Measurements from ENCODE around the gene AIFM1. TPM values are rescaled to one million over a fixed set of nuclear protein-coding genes. Genes with fewer than 3 reads are reported as not detected.
"Not testable (repeated sequence)": the region's sequence is repeated elsewhere in the genome, so short reads cannot be mapped to it uniquely, and the experiment has no call there.

AIFM1 gene
- total RNA-seq, 2 experiments from 2014 or later, result 41.2 to 41.8 TPM

GRCh38 chrX:130130990-130131389 is 34.7 kb downstream of the AIFM1 start:
- no peak for DNase-seq
- Mint-ChIP-seq H3K4me3 (no peak overlapping the region), H3K27me3 (no peaks in the 10 kb centered on the region), H3K9me3 (no peaks in the 10 kb centered on the region), H3K4me1 (no peaks in the 10 kb centered on the region), H3K36me3 (ENCODE audit: low read depth) (peaks cover 25% of the 10 kb centered on the region), H3K27ac (no peak overlapping the region)
- ChIA-PET POLR2A (no interaction called here), CTCF (interaction anchor here (1.9 kb wide), 1 partner anchor 11 kb away, joined by 7 read pairs; no protein-coding TSS in a partner anchor)

DNA sequence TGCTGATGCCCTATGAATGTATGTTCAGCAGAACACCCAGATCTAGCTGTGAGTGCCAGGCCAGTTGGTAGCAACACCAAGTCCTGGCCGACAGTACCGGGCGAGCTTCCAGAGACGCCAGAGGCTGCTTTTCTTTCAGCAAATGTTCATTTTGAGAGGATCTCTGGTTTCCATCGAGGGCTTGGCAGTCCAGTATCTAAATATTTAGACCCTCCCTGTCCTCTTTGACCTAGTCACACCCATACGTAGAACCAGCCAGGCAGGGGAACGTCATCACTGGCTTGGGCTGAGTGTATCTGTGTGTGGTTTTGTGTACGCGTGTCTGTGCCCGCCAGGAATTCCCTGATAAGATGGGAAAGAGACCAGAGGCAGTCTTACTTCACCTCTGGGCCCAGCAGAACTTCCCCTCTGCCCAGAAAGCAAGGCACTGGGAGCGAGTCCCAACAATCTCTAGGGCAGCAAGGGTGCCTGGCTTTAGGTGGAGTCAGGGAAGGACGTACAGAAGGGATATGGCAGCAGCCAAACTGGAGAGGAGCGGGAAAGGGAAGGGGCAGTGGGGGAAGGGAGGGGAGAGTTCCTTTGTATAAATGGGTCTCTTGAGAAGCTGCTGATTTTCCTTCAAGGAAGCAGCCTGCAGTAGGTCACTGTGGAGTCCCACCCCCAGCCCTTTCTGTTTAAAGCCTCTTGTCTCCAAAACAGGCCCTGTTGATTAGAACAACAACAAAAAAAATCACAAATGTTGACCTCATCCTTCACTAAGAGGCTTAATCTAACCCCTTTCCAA is 40.4 kb downstream of the AIFM1 start:
- H3K27ac Mint-ChIP-seq, result no peak overlapping the region
- no peaks in the 10 kb centered on the region for H3K27me3 Mint-ChIP-seq
- peaks cover 26% of the 10 kb centered on the region for H3K36me3 Mint-ChIP-seq (ENCODE audit: low read depth)
- DNase-seq, result no peak
- ChIA-PET CTCF (no interaction called here), POLR2A (no interaction called here)
- H3K9me3 Mint-ChIP-seq, result no peaks in the 10 kb centered on the region
- peaks cover 4% of the 10 kb centered on the region for H3K4me1 Mint-ChIP-seq
- H3K4me3 Mint-ChIP-seq, result no peak overlapping the region

- H3K36me3 Mint-ChIP-seq (ENCODE audit: low read depth), result peaks cover 24% of the 10 kb centered on the region
Measured at GRCh38 chrX:130124577-130124976, 41.1 kb downstream of the AIFM1 start.

DNA sequence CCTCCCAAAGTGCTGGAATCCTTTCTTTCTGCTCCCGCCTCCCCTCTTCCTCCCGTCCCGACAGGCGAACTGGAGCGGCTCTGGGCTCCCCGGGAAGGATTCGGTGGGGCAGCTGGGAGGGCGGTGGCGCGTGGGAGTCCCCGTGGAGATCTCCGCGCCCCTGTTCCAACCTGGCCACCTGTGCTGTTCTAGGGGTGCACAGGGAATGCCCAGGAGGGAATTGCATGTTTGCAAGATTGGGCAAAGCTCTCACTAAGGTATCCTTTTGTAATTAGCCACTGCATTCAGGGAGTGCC is 44.2 kb downstream of the AIFM1 start:
- POLR2A ChIA-PET, result interaction anchor here (1.0 to 5.9 kb wide), 5 partner anchors 12 to 40 kb away, joined by 4 to 55 read pairs (median 16); partner anchors contain the start of gene ELF4

More at GRCh38 chrX:130124577-130124976, 41.1 kb downstream of the AIFM1 start:
- DNase-seq, result no peak
- Mint-ChIP-seq H3K27ac (no peak overlapping the region), H3K4me3 (no peak overlapping the region), H3K27me3 (no peaks in the 10 kb centered on the region), H3K9me3 (no peaks in the 10 kb centered on the region), H3K4me1 (peaks cover 11% of the 10 kb centered on the region)
- ChIA-PET POLR2A (no interaction called here), CTCF (no interaction called here)

GRCh38 chrX:130120746-130121504 is 44.7 kb downstream of the AIFM1 start:
- Mint-ChIP-seq H3K4me3 (peak overlapping the region; percentile 65), H3K36me3 (ENCODE audit: low read depth) (peaks cover 9% of the 10 kb centered on the region), H3K27ac (peak overlapping the region; percentile 59), H3K9me3 (no peaks in the 10 kb centered on the region), H3K27me3 (no peaks in the 10 kb centered on the region), H3K4me1 (peaks cover 33% of the 10 kb centered on the region)
- DNase-seq, result peak; percentile 69
- POLR2A ChIA-PET, result interaction anchor here (0.6 to 5.9 kb wide), 9 partner anchors 12 to 44 kb away, joined by 3 to 55 read pairs (median 4); partner anchors contain the start of gene ELF4
- CTCF ChIA-PET, result interaction anchor here (0.7 to 6.9 kb wide), 18 partner anchors 10 to 100 kb away, joined by 3 to 103 read pairs (median 5); no protein-coding TSS in a partner anchor

More for the DNA sequence above, 44.2 kb downstream of the AIFM1 start:
- Mint-ChIP-seq H3K36me3 (ENCODE audit: low read depth) (peaks cover 9% of the 10 kb centered on the region), H3K4me3 (peak overlapping the region; percentile 65), H3K27ac (no peak overlapping the region), H3K4me1 (peaks cover 33% of the 10 kb centered on the region), H3K9me3 (no peaks in the 10 kb centered on the region), H3K27me3 (no peaks in the 10 kb centered on the region)
- CTCF ChIA-PET, result interaction anchor here (0.7 to 6.9 kb wide), 15 partner anchors 13 to 96 kb away, joined by 3 to 103 read pairs (median 5); no protein-coding TSS in a partner anchor
- DNase-seq, result no peak

GRCh38 chrX:130120321-130120731 is 45.3 kb downstream of the AIFM1 start:
- H3K27ac Mint-ChIP-seq, result peak overlapping the region; percentile 59
- no peaks in the 10 kb centered on the region for H3K27me3 Mint-ChIP-seq
- ChIA-PET CTCF (interaction anchor here (0.7 to 6.9 kb wide), 12 partner anchors 10 to 100 kb away, joined by 4 to 103 read pairs (median 6); no protein-coding TSS in a partner anchor), POLR2A (interaction anchor here (0.6 to 5.9 kb wide), 10 partner anchors 11 to 74 kb away, joined by 3 to 55 read pairs (median 4); partner anchors contain the start of gene ELF4)
- no peaks in the 10 kb centered on the region for H3K9me3 Mint-ChIP-seq
- peaks cover 38% of the 10 kb centered on the region for H3K4me1 Mint-ChIP-seq
- H3K4me3 Mint-ChIP-seq, result peak overlapping the region; percentile 65
- peaks cover 9% of the 10 kb centered on the region for H3K36me3 Mint-ChIP-seq (ENCODE audit: low read depth)
- peak; percentile 20 for DNase-seq

DNA sequence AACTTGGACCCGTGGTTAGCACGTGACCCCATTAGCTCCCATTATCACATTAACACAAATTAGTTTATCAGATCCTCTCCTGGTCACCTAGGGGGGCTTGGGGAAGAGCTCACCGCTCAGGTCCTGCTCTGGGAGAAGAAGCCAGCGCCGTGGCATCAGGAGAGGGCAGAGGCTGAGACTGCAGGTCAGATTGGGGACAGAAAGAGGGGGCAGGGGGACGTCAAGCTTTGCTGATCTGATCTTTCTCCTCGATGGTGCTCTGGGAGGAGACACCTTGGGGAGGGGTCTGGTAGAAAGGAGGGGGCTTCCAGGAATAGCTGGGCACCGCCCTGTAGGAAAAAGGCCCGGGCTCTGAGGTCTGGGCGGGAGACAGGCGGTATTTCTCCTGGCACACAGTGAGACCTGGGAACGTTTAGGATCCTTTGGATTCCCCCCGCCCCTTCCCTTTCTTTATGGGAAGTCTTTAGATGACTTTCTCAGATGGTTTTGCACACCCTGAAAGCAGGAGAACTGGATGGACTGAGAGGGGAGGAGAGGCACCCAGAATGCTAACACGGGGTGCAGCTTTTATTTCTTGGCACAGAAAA is 46.2 kb downstream of the AIFM1 start:
- Mint-ChIP-seq H3K4me1 (peaks cover 46% of the 10 kb centered on the region), H3K27ac (peak overlapping the region; percentile 72), H3K27me3 (no peaks in the 10 kb centered on the region), H3K9me3 (no peaks in the 10 kb centered on the region), H3K36me3 (ENCODE audit: low read depth) (peaks cover 9% of the 10 kb centered on the region), H3K4me3 (peak overlapping the region; percentile 65)
- DNase-seq, result no peak
- POLR2A ChIA-PET, result interaction anchor here (0.7 to 5.9 kb wide), 7 partner anchors 10 to 75 kb away, joined by 3 to 55 read pairs (median 6); partner anchors contain the start of gene ELF4
- CTCF ChIA-PET, result interaction anchor here (0.8 to 6.9 kb wide), 7 partner anchors 10 to 41 kb away, joined by 3 to 103 read pairs (median 4); no protein-coding TSS in a partner anchor

DNA sequence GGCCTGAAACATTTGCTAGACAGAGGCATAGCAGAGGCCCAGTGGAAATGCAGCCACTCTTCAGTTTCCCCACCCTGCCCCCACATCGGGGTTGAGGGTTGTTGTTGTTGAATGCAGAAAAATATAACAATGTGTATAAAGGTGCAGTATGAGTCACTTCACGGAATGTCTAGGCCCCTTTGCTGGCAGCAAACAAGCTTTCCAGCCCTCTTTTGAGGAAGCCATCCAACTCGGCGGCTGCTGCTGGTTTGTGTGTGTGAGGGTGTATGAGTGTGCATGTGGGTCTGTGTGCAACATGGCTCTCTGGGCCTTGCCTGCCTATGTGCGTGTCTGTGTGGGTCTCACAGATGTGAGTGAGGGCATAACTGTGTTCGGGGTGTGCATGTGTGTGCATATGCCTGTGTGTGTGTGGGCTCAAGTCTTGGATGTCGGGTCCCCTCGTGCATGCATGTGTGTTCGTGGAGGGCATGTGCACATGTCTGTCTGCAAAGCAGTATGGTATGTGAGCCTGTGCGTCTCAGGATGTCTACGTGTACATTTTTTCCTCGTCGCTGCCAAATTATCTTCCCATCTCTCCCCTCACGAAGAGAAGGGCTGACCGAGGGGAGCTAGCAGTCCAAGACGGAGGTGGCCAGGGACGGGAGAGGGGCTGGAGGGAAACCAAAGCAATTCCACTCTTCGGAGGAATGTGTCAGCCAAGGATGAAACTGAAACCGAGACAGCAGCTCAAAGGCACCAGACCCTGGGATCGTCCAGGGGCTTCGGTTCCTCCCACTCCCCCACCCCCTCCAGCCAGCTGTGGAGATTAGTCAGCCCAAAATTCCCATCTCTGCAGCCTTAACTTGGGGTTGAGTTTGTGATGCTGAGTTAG is 47.0 kb downstream of the AIFM1 start:
- peak overlapping the region; percentile 72 for H3K27ac Mint-ChIP-seq
- H3K4me3 Mint-ChIP-seq, result peak overlapping the region; percentile 41
- peak; percentile 18 for DNase-seq
- H3K27me3 Mint-ChIP-seq, result no peaks in the 10 kb centered on the region
- H3K36me3 Mint-ChIP-seq (ENCODE audit: low read depth), result peaks cover 8% of the 10 kb centered on the region
- CTCF ChIA-PET, result interaction anchor here (0.8 to 6.9 kb wide), 6 partner anchors 10 to 41 kb away, joined by 3 to 103 read pairs (median 4); no protein-coding TSS in a partner anchor
- H3K9me3 Mint-ChIP-seq, result no peaks in the 10 kb centered on the region
- POLR2A ChIA-PET, result interaction anchor here (0.9 to 5.9 kb wide), 6 partner anchors 9 to 75 kb away, joined by 3 to 55 read pairs (median 11); partner anchors contain the start of gene ELF4
- H3K4me1 Mint-ChIP-seq, result peaks cover 53% of the 10 kb centered on the region

DNA sequence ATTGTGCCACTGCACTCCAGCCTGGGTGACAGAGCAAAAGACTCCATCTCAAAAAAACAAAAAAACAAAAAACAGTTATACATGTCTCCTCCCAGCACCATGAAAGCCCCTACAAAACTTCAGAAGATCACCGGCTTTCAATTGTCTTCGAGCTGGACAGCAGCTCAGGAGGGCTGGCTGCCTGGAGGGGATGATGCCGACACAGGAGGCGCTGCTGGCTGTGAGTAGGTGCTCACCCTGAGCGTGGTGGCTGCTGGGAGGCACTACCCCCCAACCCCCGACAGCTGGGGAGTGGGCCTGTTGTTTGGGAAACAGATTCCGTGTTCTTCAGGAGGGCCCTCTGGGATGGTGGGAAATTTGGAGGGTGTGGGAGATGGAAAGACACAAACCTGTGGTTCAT is 48.5 kb downstream of the AIFM1 start:
- Mint-ChIP-seq H3K36me3 (ENCODE audit: low read depth) (no peaks in the 10 kb centered on the region), H3K9me3 (no peaks in the 10 kb centered on the region), H3K27me3 (no peaks in the 10 kb centered on the region), H3K4me1 (peaks cover 55% of the 10 kb centered on the region), H3K27ac (no peak overlapping the region), H3K4me3 (no peak overlapping the region)
- ChIA-PET POLR2A (no interaction called here), CTCF (interaction anchor here (6.9 kb wide), 1 partner anchor 36 kb away, joined by 103 read pairs; no protein-coding TSS in a partner anchor)
- DNase-seq, result no peak

DNA sequence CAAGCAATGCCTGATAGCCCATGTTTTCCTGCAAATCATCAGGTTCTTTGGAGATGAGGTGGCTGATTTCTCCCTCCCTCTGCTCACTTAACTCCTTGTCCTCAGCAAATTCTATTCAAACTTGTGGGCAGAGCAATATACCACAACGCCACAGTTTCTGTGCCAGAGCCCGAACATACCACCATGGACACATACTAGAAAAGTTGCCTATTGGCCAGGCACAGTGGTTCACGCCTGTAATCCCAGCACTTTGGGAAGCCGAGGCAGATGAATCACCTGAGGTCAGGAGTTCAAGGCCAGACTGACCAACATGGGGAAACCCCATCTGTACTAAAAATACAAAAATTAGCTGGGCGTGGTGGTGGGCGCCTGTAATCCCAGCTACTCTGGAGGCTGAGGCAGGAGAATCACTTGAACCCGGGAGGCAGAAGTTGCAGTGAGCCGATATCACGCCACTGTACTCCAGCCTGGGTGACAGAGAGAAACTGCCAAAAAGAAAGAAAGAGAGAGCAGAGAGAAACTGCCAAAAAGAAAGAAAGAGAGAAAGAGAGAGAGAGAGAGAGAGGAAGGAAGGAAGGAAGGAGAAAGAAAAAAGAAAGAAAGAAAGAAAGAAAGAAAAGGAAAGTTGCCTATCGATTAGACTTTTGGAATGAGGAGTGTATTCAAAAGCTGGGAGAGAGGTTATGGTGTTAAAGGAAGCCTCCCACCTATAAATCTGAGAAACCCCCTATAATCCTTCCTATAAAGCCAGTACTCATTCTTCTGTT is 50.3 kb downstream of the AIFM1 start:
- DNase-seq; H3K27me3 Mint-ChIP-seq; H3K4me3 Mint-ChIP-seq; H3K36me3 Mint-ChIP-seq (ENCODE audit: low read depth); H3K9me3 Mint-ChIP-seq; H3K27ac Mint-ChIP-seq: not testable (repeated sequence)
- POLR2A ChIA-PET, result interaction anchor here (0.8 kb wide), 1 partner anchor 28 kb away, joined by 3 read pairs; no protein-coding TSS in a partner anchor
- CTCF ChIA-PET, result interaction anchor here (1.4 kb wide), 1 partner anchor 36 kb away, joined by 3 read pairs; no protein-coding TSS in a partner anchor
- H3K4me1 Mint-ChIP-seq, result peaks cover 51% of the 10 kb centered on the region

DNA sequence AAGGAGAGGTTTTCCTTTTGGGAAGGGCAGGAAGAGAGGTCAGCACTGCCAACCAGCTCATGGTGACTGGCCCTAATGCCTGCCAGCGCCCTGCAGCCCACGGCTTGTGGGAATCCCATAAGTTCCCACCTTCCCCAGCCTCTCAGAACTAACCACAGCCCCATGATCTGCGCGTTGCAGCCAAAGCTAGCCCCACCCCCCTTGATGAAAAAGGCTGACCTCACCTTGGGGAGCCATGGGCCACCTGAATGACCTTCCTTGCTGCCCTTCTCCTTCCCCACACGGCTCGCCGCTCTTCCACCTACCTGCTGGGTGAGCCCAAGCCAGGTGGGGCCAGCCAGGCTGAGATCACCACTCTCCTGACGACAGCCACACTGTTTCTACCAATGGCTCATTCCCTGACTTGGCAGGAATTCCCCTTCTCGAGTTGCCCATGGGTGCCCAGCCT is 51.5 kb downstream of the AIFM1 start:
- ChIA-PET POLR2A (no interaction called here), CTCF (no interaction called here)
- H3K4me3 Mint-ChIP-seq, result no peak overlapping the region
- H3K9me3 Mint-ChIP-seq, result no peaks in the 10 kb centered on the region
- H3K27ac Mint-ChIP-seq, result no peak overlapping the region
- H3K4me1 Mint-ChIP-seq, result peaks cover 40% of the 10 kb centered on the region
- no peak for DNase-seq
- H3K36me3 Mint-ChIP-seq (ENCODE audit: low read depth), result peaks cover 3% of the 10 kb centered on the region
- no peaks in the 10 kb centered on the region for H3K27me3 Mint-ChIP-seq

All from activated CD4-positive, alpha-beta memory T cell treated with anti-CD3 and anti-CD28 coated beads, Interleukin-2, amount 10 ng/mL, durations not matched to agents 7 days and 5 days (primary cell).